ENCODE data around the gene SAMM50.

SAMM50 gene

GRCh38 chr22:44032126-44032730 lies 77.0 kb downstream of the SAMM50 start:
- DNase-seq = no peak

GRCh38 chr22:44033287-44033686 lies 78.0 kb downstream of the SAMM50 start:
- no peak for DNase-seq

- DNase-seq = no peak
Observed at GRCh38 chr22:44033694-44034093, 78.5 kb downstream of the SAMM50 start.

GRCh38 chr22:44037519-44038375 lies 82.5 kb downstream of the SAMM50 start:
- DNase-seq = no peak

GRCh38 chr22:44039566-44040171 lies 84.4 kb downstream of the SAMM50 start:
- no peak for DNase-seq

- no peak for DNase-seq
Observed at GRCh38 chr22:44042249-44043218, 87.3 kb downstream of the SAMM50 start.

- DNase-seq = no peak
Observed at GRCh38 chr22:44045145-44045544, 89.9 kb downstream of the SAMM50 start.
